AG20443 (cell line): ENCODE measurements around the gene HLA-E.
"Not testable (repeated sequence)": the region's sequence is repeated elsewhere in the genome, so short reads cannot be mapped to it uniquely, and the experiment has no call there.

Experiments
- DNase-seq: peaks from one replicate; pipeline ENCODE4 v3.0.0; 2012; ENCODE audit warnings: low spot score, mixed read lengths

Gene HLA-E

DNA sequence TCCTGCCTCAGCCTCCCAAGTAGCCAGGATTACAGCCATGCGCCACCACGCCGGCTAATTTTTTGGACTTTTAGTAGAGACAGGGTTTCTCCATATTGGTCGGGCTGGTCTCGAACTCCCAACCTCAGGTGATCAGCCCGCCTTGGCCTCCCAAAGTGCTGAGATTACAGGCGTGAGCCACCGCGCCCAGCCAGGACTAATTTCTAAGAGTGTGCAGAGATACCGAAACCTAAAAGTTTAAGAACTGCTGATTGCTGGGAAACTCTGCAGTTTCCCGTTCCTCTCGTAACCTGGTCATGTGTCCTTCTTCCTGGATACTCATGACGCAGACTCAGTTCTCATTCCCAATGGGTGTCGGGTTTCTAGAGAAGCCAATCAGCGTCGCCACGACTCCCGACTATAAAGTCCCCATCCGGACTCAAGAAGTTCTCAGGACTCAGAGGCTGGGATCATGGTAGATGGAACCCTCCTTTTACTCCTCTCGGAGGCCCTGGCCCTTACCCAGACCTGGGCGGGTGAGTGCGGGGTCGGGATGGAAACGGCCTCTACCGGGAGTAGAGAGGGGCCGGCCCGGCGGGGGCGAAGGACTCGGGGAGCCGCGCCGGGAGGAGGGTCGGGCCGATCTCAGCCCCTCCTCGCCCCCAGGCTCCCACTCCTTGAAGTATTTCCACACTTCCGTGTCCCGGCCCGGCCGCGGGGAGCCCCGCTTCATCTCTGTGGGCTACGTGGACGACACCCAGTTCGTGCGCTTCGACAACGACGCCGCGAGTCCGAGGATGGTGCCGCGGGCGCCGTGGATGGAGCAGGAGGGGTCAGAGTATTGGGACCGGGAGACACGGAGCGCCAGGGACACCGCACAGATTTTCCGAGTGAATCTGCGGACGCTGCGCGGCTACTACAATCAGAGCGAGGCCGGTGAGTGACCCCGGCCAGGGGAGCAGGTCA is at the start of gene HLA-E:
Gene HLA-E, plus strand, starts transcription at position 429 of the 945 bp plus-strand sequence. Its CDS starts 23 bp downstream, at position 452.
- peak; percentile 93 for DNase-seq

DNA sequence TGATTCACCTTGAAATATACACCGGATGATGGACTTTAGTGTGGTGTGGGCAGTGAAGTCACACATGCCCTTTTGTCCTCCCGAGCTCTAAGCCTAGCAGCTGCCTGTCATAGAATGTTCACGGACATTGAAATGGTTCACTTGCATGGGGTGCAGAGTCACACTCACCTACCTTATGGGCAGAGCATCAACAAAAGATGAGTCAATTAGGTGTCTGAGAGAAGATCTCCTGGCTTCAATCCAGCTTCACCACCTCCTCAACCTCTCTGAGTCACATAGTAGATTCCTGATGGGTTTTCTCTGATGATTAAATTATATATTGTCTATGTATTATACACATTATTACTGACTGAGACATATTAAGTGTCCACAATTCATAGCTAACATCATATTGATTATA is 48.1 kb upstream of the HLA-E start:
- no peak for DNase-seq

DNA sequence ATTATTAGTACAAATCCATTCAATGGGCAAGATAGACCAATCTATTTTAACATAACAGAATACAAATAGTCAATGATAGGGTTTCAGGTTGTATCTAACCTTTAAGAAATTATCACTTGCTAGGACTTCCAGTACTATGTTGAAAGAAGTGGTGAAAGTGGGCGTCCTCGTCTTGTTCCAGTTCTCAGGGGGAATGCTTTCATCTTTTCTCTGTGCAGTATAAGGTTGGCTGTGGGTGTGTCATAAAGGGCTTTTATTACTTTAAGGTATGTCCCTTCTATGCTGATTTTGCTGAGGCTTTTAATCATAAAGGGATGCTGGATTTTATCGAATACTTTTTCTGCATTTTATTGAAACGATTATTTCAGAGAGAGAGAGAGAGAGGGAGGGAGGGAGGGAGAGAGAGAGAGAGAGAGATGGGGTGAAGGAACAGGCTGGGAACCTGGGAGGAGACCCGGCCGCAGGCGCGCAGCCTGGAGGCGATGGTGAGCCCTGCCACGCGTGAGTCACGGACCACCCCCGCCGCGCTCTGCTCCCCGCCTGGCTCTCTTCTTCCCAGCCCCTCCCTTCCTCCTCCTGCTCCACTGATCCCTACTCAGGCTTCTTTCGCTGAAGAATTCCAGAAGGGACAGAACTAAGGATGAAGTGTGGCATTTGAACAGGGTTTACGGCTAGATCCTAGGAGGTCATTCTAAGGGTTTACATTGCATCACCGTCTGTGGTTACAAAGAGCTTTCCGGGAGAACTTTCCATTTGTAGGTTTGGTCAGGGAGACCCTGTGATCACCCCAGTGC is 45.5 kb upstream of the HLA-E start:
- peak; percentile 64 for DNase-seq

DNA sequence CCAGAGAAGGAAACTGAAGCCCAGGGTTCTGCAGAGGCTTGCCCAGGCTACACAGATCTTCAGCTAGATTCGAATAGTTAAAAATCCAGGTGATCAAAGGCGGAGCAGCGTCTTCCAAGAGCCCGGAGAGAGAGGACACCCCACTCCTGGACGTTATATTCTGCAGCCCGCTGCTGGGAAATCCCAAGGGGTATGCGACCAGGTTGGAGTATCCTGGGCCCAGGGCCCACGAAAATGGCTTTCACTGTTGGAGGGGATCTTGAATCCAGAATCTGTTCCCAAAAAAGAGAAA is 44.9 kb upstream of the HLA-E start:
- no peak for DNase-seq

DNA sequence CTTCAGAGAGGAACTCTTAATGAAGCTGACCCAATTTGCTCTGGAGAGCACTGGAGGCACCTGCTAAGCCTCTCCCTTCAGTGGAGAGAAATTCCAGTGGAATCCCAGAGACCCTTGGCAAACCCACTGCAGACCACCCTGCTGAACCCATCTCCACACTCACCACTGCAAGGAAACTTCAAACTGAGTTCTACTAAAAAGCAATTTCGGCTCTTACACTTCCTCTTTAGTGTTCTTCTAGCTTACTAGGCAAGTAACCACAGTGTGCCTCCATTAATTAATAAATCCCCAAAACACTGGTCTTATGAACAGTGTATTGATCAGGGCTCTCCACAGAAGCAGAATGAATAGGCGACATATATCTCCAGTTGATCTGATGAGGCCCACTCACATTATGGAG is 43.0 kb upstream of the HLA-E start:
- DNase-seq = no peak

DNA sequence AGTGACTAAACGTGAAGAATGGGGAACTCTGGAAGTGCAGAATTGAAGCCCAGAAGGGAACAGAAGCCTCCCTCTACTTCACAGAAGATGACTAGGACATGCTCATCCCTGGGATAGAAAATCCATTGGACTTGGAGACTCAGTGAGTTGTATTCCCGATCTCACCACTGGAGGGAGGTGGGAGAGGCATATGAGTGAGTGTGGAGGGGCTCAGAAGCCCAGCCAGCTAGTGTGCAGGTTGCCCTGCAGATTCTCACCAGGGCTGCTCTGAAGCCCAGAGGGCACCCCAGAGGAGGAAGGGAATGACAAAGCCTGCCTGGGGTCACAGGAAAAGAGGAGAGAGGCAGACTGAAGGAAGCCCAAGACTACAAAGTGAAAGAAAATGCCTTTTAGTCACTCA is 42.1 kb upstream of the HLA-E start:
- no peak for DNase-seq

DNA sequence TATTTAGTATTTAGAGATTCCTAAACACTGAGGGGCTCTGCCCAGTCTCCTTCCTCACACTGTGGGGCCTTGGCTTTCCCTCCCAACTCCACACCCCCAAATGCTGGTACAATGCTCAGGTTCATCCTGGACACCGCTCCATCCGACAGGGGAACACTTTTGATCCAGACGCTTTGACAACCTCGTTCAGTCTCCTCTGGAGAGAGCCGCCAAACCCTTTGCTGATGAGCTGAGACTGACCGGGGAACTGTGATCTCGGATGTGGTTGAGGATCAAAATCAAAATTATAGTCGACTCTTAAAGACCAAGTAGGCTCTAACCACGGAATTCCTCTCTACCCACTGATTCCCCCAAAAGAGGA is 38.8 kb upstream of the HLA-E start:
- DNase-seq = no peak

DNA sequence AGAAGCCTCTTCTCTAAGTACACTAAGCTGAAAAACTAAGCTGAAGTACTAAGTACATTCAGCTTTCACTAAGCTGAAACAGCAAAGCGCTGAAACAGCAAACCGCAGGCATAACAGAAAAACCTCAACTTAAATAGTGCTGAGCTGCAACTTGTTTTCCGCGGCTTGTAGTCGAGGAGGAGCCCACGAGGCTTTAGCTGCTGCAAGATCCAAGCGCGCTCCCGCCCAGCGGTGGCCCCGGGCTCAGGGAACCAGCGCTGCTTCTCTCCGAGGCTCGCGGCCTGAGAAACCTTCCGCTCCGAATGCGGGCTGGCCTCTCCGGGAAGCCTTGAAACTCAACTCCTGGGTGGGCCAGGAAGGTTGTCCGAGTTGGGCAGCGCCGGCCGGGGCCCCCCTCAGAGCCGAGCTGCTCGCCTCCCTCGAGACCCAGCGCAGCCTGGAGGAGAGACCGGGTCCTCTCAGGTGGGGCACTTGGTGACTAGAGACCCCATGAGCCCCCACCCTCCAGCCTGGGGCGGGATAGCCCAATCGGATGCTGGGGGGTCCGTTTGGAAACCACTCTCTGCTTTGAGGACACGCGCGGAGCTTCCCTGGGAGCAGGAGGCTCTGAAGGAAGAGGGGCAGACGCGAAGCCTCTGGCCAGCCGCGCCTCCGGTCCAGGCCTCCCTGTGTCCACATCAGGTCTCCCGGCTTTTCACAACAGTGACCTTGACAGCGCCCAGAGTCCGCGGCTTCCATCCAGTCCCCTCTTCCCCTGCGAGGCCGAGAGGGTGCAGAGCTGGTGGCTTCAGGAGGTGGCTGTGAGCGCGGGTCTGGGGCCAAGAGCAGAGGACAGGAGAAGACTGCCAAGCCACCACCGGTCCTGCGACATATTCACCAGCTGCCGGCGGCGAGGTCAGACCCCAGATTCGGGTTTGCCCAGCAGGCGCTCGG is 38.1 kb upstream of the HLA-E start:
- peak; percentile 81 for DNase-seq

DNA sequence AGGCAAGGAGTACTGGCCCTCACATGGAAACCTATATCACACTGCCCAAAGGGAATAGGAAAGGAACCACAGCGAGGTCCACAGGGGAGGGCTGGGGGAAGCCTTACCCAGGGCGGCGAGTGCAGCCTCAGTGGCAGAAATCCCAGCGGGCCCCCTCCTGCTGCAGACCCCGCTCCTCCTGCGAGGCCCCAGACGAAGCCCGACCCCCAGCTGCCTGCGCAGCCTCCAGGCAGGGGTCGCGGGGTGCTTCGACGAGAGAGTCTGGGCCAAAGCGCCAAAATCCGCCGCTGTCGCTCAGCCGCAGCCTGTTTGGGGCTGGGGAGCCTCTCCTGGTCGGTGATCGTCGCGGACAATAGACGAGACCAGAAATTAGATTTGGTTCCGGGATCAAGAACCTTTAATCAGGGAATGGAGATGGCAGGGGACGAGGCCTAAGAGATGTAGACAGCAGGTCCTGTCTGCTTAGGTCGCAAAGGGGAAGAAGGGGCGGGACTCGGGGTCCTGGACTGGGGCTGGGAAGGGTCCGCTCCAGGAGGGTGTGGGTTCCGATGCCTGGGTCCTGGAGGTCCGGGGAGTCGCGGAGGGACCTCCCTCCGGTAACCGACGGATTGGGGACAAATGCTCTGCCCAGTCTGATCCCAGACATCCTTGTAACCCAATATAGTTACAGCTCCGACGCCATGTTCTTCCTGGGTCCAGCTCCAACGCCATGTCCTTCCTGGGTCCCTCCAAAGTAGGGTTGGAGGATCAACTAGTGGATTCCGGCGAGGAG is 36.4 kb upstream of the HLA-E start:
- no peak for DNase-seq

DNA sequence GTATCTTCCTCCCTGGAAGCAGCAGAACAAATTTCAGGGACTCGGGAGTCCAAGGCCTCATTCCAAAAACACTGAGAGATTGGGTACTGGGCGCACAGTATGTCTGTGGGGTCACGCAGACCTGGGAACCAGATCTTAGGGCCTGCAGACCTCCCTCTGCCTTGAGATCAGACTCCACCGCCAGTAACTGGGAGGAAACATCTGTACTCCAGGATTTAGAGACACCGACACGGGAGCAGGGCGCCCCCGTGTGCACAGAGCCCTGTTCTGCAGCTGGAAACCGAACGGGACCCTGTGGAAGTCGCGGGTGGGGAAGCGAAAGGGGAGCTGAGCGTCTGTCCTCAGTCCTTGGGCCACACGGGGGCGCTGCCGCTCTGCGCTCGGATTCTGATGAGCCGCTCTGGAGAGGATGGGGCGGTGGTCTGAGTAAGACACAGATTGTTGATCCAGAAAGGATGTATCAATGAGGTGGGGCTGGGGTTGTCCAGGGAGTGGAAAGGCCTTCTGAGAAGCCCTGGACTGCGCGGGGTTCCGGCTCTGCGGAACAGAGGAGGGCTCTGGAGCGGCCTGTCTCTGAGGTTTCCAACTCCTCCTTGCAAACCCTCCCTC is 35.7 kb upstream of the HLA-E start:
- peak; percentile 96 for DNase-seq

DNA sequence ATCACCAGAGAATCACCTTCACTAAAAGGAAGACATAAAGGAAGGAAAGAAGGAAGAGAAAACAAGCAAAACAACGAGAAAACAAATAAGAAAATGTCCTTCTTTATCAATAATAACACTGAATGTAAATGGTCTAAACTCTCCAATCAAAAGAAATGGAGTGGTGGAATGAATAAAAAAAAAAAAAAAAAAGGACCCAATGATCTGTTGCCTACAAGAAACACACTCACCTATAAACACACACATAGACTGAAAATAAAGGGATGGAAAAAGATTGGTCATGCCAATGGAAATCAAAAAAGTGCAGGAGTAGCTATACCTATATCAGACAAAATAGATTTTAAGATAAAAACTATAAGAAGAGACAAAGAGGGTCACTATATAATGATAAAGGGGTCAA is 30.2 kb upstream of the HLA-E start:
- DNase-seq = no peak

DNA sequence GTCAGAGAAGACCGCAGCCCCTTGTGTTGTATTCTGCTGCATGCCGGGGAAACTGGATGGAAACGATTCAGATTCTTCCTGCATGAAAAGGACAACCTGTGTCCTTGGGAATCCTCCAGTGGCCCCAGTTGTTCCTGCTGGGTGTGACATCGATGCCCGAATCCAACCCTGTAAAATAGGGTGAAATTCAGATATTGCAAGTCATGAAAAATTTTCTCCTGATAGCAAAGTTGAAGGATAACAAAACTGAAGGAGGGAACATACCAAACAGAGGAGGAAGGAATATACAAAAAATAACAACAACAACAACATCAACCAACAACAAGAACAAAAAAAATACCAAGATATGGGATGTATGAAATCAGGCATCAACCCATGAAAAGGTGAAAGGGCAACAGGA is 28.3 kb upstream of the HLA-E start:
- no peak for DNase-seq

DNA sequence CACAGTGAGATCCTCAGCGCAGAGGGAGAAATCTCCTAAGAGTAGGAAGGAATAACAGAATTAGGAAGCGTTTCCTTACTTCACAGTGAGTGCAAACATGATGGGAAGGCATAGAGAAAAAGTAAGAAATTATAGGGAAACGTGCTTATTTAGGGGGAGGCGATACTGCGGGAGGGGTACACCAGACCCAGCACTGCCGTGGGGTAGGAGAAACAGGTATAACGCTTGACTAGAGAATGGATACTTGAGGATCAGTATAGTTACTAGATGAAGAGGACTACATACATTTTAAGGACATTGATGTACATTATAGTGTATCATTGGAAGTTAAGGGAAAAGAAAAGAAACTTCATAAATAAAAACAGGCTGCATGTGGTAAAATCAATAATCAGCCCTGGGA is 26.8 kb upstream of the HLA-E start:
- DNase-seq = no peak

DNA sequence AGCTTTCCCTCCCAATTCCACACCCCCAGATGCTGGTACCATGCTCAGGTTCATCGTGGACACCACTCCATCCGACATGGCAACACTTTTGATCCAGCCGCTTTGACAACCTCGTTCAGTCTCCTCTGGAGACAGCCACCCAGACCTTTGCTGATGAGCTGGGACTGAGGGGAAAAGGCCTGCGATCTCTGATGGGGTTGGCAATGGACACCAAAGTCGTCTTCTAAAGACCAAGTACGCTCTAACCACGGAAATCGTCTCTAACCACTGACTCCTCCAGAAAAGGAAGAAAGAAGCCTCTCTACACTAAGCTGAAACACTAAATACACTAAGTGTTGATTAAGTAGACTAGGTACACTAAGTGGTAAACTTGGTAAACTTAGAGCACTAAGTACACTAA is 26.1 kb upstream of the HLA-E start:
- no peak for DNase-seq

DNA sequence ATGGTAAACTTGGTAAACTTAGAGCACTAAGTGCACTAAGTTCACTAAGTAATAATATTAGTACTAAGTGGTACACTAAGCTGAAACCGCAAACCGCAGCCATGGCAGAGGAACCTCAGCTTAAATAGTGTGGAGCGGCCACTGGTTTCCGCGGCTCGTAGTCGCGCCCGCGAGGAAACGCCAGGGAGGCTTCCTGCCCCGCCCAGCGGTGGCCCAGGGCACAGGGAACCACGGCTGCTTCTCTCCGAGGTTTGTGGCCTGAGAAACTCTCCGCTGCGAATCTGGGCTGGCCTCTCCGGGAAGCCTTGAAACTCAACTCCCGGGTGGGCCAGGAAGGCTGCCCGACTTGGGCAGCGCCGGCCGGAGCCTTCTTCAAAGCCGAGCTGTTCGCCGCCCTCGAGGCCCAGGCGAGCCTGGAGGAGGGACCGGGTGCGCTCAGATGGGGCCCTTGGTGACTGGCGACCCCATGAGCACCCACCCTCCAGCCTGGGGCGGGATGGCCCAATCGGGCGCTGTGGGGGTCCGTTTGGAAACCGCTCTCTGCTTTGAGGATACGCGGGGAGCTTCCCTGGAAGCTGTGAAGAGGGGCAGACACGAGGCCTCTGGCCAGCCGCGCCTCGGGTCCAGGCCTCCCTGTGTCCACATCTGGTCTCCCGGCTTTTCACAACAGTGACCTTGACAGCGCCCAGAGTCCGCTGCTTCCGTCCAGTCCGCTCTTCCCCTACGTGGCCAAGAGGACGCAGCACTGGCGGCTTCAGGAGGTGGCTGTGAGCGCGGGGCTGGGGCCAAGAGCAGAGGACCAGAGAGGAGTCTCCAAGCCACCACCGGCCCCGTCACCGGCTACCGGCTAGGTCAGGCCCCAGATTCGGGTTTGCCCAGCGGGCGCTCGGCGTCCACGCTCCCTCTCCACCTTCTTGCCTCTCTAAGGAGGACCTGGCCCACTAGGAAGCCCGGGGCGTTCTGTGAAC is 25.4 kb upstream of the HLA-E start:
- peak; percentile 58 for DNase-seq

DNA sequence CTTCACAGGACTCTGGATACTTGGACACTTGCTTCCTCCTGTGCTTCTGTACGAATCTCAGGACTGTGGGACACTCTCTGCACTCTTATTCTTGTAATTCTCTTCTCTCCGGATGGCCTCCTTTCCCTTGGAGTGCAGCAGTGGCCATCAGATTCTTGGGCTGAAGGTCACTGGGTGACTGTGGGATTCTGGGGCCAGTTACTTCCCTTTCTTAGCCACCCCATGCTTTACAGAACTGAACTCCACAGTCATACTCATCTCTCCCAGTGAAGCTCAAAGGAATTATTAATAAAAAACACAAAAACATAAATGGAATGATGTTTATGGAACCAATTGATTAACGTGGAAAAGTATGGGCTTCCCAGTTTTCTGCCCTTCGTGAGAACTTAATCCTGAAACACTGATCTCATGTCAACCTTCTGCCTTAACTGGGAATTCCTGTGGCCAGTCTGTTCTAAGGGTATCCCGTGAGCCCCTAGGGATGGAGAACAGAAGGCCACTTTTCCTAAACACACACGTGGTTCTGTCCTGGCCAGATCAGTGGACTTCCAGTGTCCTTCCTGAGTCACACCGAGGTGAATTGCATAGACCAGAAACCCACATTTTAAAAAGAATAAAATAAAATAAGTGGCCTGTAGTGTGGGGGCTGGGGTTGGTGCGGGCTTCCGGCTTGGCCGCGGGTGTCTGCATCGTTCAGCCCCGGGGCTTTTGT is 23.6 kb upstream of the HLA-E start:
- DNase-seq = no peak

DNA sequence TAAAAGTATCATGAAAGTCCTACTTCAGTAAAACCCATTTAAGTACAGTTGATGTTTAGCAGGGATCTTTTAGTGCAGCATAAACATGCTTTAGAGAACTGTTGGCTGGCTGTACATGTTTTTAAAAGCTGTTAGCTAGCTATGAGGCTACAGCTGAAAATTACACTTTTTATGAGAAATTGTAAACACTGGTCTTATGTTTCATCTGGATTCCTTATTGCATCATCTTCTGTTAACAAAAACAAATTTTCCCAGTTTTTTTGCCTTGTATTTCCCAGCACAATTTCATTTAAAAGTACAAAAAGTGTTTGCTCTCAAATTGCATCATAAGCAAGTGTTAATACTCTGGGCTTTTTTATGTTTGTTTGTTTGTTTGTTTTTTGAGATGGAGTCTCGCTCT is 18.3 kb upstream of the HLA-E start:
- DNase-seq = no peak

DNA sequence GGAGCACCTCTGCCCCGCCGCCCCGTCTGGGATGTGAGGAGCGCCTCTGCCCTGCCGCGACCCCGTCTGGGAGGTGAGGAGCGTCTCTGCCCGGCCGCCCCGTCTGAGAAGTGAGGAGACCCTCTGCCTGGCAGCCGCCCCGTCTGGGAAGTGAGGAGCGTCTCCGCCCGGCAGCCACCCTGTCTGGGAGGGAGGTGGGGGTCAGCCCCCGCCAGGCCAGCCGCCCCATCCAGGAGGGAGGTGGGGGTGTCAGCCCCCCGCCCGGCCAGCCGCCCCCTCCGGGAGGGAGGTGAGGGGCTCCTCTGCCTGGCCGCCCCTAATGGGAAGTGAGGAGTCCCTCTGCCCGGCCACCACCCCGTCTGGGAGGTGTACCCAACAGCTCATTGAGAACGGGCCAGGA is 14.2 kb upstream of the HLA-E start:
- not testable (repeated sequence) for DNase-seq

DNA sequence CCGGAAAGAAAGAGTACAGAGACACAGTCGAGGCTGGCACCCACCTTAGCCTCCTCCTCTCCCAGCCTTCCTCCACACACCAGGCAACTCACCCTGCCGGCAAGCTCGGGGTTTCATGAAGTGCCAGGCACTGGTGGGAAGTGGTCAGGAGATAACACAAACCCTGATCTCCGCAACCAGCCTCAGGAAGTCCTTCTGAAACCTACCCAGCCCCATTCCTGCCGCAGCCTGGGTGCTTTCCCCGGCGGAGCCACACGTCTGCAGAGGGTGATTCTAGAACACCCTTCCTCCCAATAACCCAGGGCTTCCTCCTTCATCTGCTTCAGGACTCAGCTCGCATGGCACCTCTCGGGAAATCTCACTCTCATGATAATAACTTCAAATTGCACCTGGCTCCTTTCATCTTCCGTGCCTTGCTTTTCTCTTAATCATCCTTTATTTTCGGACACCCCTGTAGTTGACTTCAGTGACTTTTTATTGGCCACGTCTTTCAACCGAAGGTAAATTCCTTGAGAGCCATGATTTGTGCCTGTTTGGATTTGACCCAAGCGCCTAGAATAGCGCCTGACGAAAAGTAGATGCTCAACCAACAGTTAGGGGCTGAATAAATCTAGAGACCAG is 8.7 kb upstream of the HLA-E start:
- no peak for DNase-seq
